Measurements from ENCODE around the gene FSTL1.

The FSTL1 gene

DNA sequence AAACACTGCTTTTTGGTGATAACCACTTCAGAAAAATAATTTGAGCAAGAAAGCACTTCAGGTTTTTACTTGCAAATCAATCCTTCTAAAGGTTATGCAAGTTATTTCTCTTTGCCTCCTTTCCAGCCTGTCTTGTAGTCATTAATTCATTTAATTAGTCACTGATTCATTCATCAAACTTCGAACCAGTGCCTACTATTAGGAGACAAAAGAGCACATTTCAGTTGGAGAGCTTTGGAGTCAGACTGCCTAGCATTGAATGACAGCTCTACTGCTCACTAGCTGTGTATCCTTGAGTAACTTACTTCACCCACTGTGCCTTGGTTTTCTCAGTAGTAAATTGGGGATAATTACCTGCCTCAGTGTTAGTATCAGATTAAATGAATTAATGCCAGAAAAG is 86.7 kb downstream of the FSTL1 start:
- TF ChIP-seq, protein P1, sequence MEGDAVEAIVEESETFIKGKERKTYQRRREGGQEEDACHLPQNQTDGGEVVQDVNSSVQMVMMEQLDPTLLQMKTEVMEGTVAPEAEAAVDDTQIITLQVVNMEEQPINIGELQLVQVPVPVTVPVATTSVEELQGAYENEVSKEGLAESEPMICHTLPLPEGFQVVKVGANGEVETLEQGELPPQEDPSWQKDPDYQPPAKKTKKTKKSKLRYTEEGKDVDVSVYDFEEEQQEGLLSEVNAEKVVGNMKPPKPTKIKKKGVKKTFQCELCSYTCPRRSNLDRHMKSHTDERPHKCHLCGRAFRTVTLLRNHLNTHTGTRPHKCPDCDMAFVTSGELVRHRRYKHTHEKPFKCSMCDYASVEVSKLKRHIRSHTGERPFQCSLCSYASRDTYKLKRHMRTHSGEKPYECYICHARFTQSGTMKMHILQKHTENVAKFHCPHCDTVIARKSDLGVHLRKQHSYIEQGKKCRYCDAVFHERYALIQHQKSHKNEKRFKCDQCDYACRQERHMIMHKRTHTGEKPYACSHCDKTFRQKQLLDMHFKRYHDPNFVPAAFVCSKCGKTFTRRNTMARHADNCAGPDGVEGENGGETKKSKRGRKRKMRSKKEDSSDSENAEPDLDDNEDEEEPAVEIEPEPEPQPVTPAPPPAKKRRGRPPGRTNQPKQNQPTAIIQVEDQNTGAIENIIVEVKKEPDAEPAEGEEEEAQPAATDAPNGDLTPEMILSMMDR (IDR thresholded peaks at IDR 0.05; ENCODE audit: insufficient read depth, missing control alignments): no peak
- no peak for FAIRE-seq
- DNase-seq (ENCODE audit: insufficient read length, low spot score): no peak

GRCh38 chr3:120357807-120358206 is 93.0 kb downstream of the FSTL1 start:
- DNase-seq (ENCODE audit: insufficient read length, low spot score) (no peak), FAIRE-seq (no peak)
- TF ChIP-seq, protein P1 (IDR thresholded peaks at IDR 0.05; ENCODE audit: insufficient read depth, missing control alignments): peak; percentile 21

- no peak for DNase-seq (ENCODE audit: insufficient read length, low spot score)
Measured at GRCh38 chr3:120355486-120355885, 95.3 kb downstream of the FSTL1 start.

DNA sequence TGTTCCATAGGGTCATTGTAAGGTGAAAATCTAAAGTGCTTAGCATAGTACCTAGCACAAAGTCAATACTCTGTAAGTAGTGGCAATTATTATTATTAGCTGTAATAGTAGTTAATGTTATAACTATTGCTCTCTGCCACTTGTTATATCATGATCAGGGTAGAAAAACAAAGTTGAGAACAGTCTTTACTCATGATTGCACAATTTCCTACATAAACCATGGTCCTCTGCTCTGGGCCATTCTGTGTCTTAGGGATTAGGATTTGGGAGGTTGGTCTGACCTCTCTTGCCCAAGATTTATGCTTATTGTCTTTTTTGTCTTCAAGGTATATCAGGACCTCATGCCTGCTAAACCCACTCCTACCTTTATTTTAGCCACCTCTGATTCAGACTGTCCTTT is 97.3 kb downstream of the FSTL1 start:
- DNase-seq (ENCODE audit: insufficient read length, low spot score): no peak
- FAIRE-seq: no peak
- TF ChIP-seq, protein P1 (IDR thresholded peaks at IDR 0.05; ENCODE audit: insufficient read depth, missing control alignments): no peak

More at GRCh38 chr3:120355486-120355885, 95.3 kb downstream of the FSTL1 start:
- TF ChIP-seq, protein P1 (IDR thresholded peaks at IDR 0.05; ENCODE audit: insufficient read depth, missing control alignments): no peak
- FAIRE-seq: no peak

GRCh38 chr3:120352017-120352416 is 98.8 kb downstream of the FSTL1 start:
- DNase-seq (ENCODE audit: insufficient read length, low spot score): no peak
- FAIRE-seq: no peak
- TF ChIP-seq, protein P1 (IDR thresholded peaks at IDR 0.05; ENCODE audit: insufficient read depth, missing control alignments): no peak

GRCh38 chr3:120350401-120350941 is 100.3 kb downstream of the FSTL1 start:
- TF ChIP-seq, protein P1 (IDR thresholded peaks at IDR 0.05; ENCODE audit: insufficient read depth, missing control alignments): no peak
- FAIRE-seq: no peak
- DNase-seq (ENCODE audit: insufficient read length, low spot score): no peak

- DNase-seq (ENCODE audit: insufficient read length, low spot score) (no peak), FAIRE-seq (no peak)
- TF ChIP-seq, protein P1 (IDR thresholded peaks at IDR 0.05; ENCODE audit: insufficient read depth, missing control alignments): no peak
Measured at GRCh38 chr3:120349855-120350125, 101.0 kb downstream of the FSTL1 start.

Data from D721Med (cell line).